ENCODE results near the gene VPS16. TPM values are rescaled to one million over a fixed set of nuclear protein-coding genes. Genes with fewer than 3 reads are reported as not detected.
"Not testable (repeated sequence)": the region's sequence is repeated elsewhere in the genome, so short reads cannot be mapped to it uniquely, and the experiment has no call there.

Gene VPS16
- total RNA-seq, 6 experiments from 2014 or later = 17.2 to 22.2 (median 19.1) TPM

DNA sequence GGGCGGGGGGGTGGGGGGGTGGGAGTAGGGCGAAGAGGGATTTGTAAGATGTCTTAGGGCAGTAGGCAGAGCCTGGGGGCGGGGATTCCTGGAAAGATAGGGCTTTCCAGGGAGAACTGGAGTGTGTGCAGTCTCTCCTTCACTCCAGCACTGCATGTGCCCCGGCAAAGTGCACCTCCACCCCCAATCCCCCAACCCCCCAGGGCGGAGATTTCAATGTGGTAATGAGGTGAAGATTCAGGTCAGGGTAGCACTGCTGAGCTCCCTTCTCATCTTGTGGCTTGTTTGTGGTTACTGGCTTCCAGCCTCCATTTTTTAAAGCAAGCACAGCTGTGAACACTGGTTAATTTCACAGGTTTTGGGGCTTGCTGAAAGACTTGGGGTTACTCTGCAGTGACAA lies 18.5 kb upstream of the VPS16 start:
- WGBS (ENCODE audit: insufficient coverage, low coverage, low lambda C conversion rate, missing lambda C conversion rate) = 20% methylated on average over 5 of the region's 5 CpGs
- no peaks in the 10 kb centered on the region for H3K4me1 ChIP-seq
- ATAC-seq (peak in 1 of 4 donors; percentile 35), DNase-seq (no peak)
- no peaks in the 10 kb centered on the region for H3K9me3 ChIP-seq
- no peaks in the 10 kb centered on the region for H3K36me3 ChIP-seq
- intact Hi-C loops (cut with DNase I) = no loop called here
- TF ChIP-seq POLR2A (IDR thresholded peaks at IDR 0.05) = no peak
- TF ChIP-seq, protein P1, sequence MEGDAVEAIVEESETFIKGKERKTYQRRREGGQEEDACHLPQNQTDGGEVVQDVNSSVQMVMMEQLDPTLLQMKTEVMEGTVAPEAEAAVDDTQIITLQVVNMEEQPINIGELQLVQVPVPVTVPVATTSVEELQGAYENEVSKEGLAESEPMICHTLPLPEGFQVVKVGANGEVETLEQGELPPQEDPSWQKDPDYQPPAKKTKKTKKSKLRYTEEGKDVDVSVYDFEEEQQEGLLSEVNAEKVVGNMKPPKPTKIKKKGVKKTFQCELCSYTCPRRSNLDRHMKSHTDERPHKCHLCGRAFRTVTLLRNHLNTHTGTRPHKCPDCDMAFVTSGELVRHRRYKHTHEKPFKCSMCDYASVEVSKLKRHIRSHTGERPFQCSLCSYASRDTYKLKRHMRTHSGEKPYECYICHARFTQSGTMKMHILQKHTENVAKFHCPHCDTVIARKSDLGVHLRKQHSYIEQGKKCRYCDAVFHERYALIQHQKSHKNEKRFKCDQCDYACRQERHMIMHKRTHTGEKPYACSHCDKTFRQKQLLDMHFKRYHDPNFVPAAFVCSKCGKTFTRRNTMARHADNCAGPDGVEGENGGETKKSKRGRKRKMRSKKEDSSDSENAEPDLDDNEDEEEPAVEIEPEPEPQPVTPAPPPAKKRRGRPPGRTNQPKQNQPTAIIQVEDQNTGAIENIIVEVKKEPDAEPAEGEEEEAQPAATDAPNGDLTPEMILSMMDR (IDR thresholded peaks at IDR 0.05) = no peak
- H3K4me3 ChIP-seq = no peak overlapping the region
- no peak overlapping the region for H3K27ac ChIP-seq
- H3K27me3 ChIP-seq = peaks cover 0 to 18% of the 10 kb centered on the region in 2 donors

DNA sequence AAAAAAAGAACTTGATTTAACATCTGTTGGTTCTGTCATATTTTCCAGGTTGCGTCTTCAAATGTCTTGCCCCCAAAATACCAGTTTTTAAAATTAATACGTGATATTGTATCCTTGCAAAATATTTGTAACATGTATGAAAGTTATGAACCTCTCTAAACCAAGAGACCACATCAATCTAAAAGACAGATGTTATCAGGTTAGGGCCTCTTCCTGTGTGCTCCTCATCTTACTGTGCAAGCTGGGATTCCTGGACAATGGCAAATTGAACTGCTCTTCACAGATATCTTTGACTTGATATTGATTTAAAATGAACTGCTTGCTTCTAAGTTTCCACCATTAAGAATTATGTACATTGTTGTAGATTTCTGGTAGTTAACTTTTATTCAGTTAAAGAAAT lies 14.8 kb upstream of the VPS16 start:
- WGBS (ENCODE audit: insufficient coverage, low coverage, low lambda C conversion rate, missing lambda C conversion rate) = 77% methylated on average over 2 of the region's 2 CpGs
- DNase-seq (no peak), ATAC-seq (no peak)
- no peaks in the 10 kb centered on the region for H3K36me3 ChIP-seq
- TF ChIP-seq, protein P1 (IDR thresholded peaks at IDR 0.05) = no peak
- no peak for TF ChIP-seq POLR2A (IDR thresholded peaks at IDR 0.05)
- no peak overlapping the region for H3K27ac ChIP-seq
- no peaks in the 10 kb centered on the region for H3K4me1 ChIP-seq
- no peaks in the 10 kb centered on the region for H3K9me3 ChIP-seq
- H3K4me3 ChIP-seq = no peak overlapping the region
- intact Hi-C loops (cut with DNase I) = no loop called here
- peaks cover 0 to 11% of the 10 kb centered on the region in 2 donors for H3K27me3 ChIP-seq

DNA sequence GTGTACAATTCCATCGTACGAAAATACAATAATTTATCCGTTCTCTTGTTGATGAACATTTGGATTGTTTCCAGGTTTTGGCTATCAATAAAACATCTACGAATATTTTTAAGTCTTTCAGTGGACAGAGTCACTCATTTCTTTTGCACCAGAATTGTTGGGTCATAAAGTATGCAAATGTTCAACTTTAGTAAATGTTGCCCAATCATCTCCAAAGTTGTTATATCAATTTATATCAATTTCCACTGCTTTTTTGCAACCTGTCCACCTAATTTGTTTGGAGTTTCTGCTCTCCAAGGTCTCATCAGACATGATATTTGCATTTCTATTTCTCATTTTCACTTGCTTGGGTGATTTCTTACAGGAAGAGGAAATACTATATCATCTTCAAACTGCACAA lies 13.9 kb upstream of the VPS16 start:
- peaks cover 0 to 2% of the 10 kb centered on the region in 2 donors for H3K27me3 ChIP-seq
- no peak overlapping the region for H3K4me3 ChIP-seq
- 71% methylated on average over 4 of the region's 4 CpGs for WGBS (ENCODE audit: insufficient coverage, low coverage, low lambda C conversion rate, missing lambda C conversion rate)
- H3K4me1 ChIP-seq = no peaks in the 10 kb centered on the region
- intact Hi-C loops (cut with DNase I) = no loop called here
- no peaks in the 10 kb centered on the region for H3K9me3 ChIP-seq
- DNase-seq (no peak), ATAC-seq (no peak)
- H3K36me3 ChIP-seq = no peaks in the 10 kb centered on the region
- no peak for TF ChIP-seq POLR2A (IDR thresholded peaks at IDR 0.05)
- TF ChIP-seq, protein P1 (IDR thresholded peaks at IDR 0.05) = no peak
- no peak overlapping the region for H3K27ac ChIP-seq

- intact Hi-C loops (cut with DNase I) = no loop called here
- ATAC-seq (no peak), DNase-seq (no peak)
- Histone ChIP-seq H3K9me3 (no peaks in the 10 kb centered on the region), H3K4me3 (no peak overlapping the region), H3K27me3 (no peaks in the 10 kb centered on the region), H3K36me3 (no peaks in the 10 kb centered on the region), H3K4me1 (no peaks in the 10 kb centered on the region), H3K27ac (no peak overlapping the region)
- TF ChIP-seq, protein P1 (IDR thresholded peaks at IDR 0.05) = no peak
- no peak for TF ChIP-seq POLR2A (IDR thresholded peaks at IDR 0.05)
- WGBS (ENCODE audit: insufficient coverage, low coverage, low lambda C conversion rate, missing lambda C conversion rate) = 60% methylated on average over 6 of the region's 6 CpGs
Measured at GRCh38 chr20:2829376-2829775, 11.2 kb upstream of the VPS16 start.

GRCh38 chr20:2831206-2831605 lies 9.3 kb upstream of the VPS16 start:
- H3K27me3 ChIP-seq; DNase-seq; H3K36me3 ChIP-seq; ATAC-seq; intact Hi-C loops (cut with DNase I); H3K4me3 ChIP-seq; H3K4me1 ChIP-seq; H3K9me3 ChIP-seq; H3K27ac ChIP-seq: not testable (repeated sequence)
- WGBS (ENCODE audit: insufficient coverage, low coverage, low lambda C conversion rate, missing lambda C conversion rate) = 67% methylated on average over 6 of the region's 7 CpGs
